HepG2 (cell line): Measurements from ENCODE around the gene SUCLG2. TPM values are rescaled to one million over a fixed set of nuclear protein-coding genes. Genes with fewer than 3 reads are reported as not detected.

Source experiments
- ATAC-seq: fragments of 200-7000 bp; cut with Tn5 transposase; 3 replicates; pipeline ENCODE4 v1.9.1; 2020; ENCODE audit warnings: mild to moderate bottlenecking, moderate library complexity
- BruUV-seq: library from RNA; stranded (reverse); fragments of 400-500 nt; replicated peaks from 2 replicates; lab custom pipeline; 2021; lab: Mats Ljungman, UMichigan
- CTCF ChIA-PET: fragments of 300-600 bp; formaldehyde crosslinking; extraction: SDS; loops from one replicate; lab custom pipeline; 2021; ENCODE audit warnings: low total read pairs, inconsistent platforms, low intra/inter-chr PET ratio; lab: Yijun Ruan, JAX
- POLR2A ChIA-PET: fragments of 350-600 bp; sonication (Branson Sonifier 250); formaldehyde crosslinking; loops from one replicate; lab custom pipeline; 2020; ENCODE audit warnings: antibody characterized with exemption, inconsistent platforms; lab: Yijun Ruan, JAX
- DNase-seq: peaks from one replicate; pipeline ENCODE4 v3.0.0-alpha.2; 2015; ENCODE audit warnings: low spot score
- FAIRE-seq: peaks from 3 replicates; lab custom pipeline; 2011; peaks lifted over from hg19 to GRCh38; lab: Jason Lieb, UNC
- H2AFZ ChIP-seq: one replicate; pipeline ENCODE4 v1.6.1; 2011; ENCODE audit warnings: low read length, inconsistent platforms
- H3K27ac ChIP-seq: fragments of 300-600 bp; 3 replicates; pipeline ENCODE4 v1.8.0; 2011; ENCODE audit warnings: mixed run types, mild to moderate bottlenecking, mixed read lengths, low read length, inconsistent platforms; ENCODE audit not compliant: insufficient read depth; ENCODE audit errors: extremely low read length
- H3K27me3 ChIP-seq, 2 experiments: fragments of 200-600 bp in 1 of 2; 2 replicates in 1 of 2; 3 replicates in 1 of 2; pipeline versions ENCODE4 v1.6.0 to v1.8.0; 2011; ENCODE audit warnings: low read length in 2 of 2, mild to moderate bottlenecking in 2 of 2, moderate library complexity in 2 of 2, inconsistent platforms in 1 of 2; ENCODE audit not compliant: insufficient read depth in 2 of 2, control insufficient read depth in 1 of 2
- H3K36me3 ChIP-seq, 2 experiments: fragments of 200-600 bp in 1 of 2; replicated peaks in 1 of 2; 2 replicates in 1 of 2; 3 replicates in 1 of 2; pipeline versions ENCODE4 v1.5.1 to v1.8.0; 2011; ENCODE audit warnings: low read length in 2 of 2, inconsistent platforms in 1 of 2; ENCODE audit not compliant: insufficient read depth in 2 of 2, control insufficient read depth in 1 of 2
- H3K4me1 ChIP-seq: 2 replicates; pipeline ENCODE4 v1.5.1; 2012; ENCODE audit warnings: low read length, inconsistent platforms; ENCODE audit not compliant: insufficient read depth
- H3K4me2 ChIP-seq: 2 replicates; pipeline ENCODE4 v1.6.0; 2011; ENCODE audit warnings: low read depth, low read length, inconsistent platforms
- H3K4me3 ChIP-seq, 3 experiments: fragments of 200-600 bp in 1 of 3; sonication (generic), shearing (Covaris generic) in 1 of 3; replicated peaks in 1 of 3; 2 replicates each; pipeline ENCODE4 v1.5.1; 2011 to 2016; ENCODE audit warnings: low read length in 3 of 3, inconsistent platforms in 2 of 3, low read depth in 2 of 3, mild to moderate bottlenecking in 2 of 3, control low read depth in 1 of 3, mixed read lengths in 1 of 3; ENCODE audit not compliant: insufficient read depth in 1 of 3
- H3K79me2 ChIP-seq: one replicate; pipeline ENCODE4 v1.6.1; 2011; ENCODE audit warnings: low read length, inconsistent platforms; ENCODE audit not compliant: insufficient read depth
- H3K9ac ChIP-seq: 2 replicates; pipeline ENCODE4 v1.6.0; 2011; ENCODE audit warnings: mild to moderate bottlenecking, low read depth, low read length, inconsistent platforms; ENCODE audit not compliant: insufficient read depth
- H3K9me3 ChIP-seq: 2 replicates; pipeline ENCODE4 v1.5.1; 2012; ENCODE audit warnings: mild to moderate bottlenecking, low read length
- H4K20me1 ChIP-seq: 2 replicates; pipeline ENCODE4 v1.6.0; 2011; ENCODE audit warnings: inconsistent platforms, mild to moderate bottlenecking, low read length, moderate library complexity; ENCODE audit not compliant: insufficient read depth
- FOXC1 ChIP-seq: sonication (generic); formaldehyde crosslinking; IDR thresholded peaks from 2 replicates; pipeline ENCODE4 v1.8.0; 2022; ENCODE audit warnings: mild to moderate bottlenecking, missing genetic modification reagents, borderline replicate concordance
- GFI1 ChIP-seq: sonication (generic); formaldehyde crosslinking; IDR thresholded peaks from 2 replicates; pipeline ENCODE4 v1.5.0; 2020; ENCODE audit warnings: missing genetic modification reagents, mild to moderate bottlenecking, borderline replicate concordance
- HNF4G ChIP-seq, 2 experiments: sonication (generic) in 1 of 2; formaldehyde crosslinking in 1 of 2; IDR thresholded peaks; 2 replicates each; pipeline versions ENCODE4 v1.4.0 to v1.6.1; 2011 to 2020; ENCODE audit warnings: borderline replicate concordance in 2 of 2, low read depth in 2 of 2, mild to moderate bottlenecking in 2 of 2, low read length in 1 of 2, missing genetic modification reagents in 1 of 2, moderate library complexity in 1 of 2
- KDM2A ChIP-seq: sonication (generic); formaldehyde crosslinking; IDR thresholded peaks from 2 replicates; pipeline ENCODE4 v1.4.0; 2020; ENCODE audit warnings: low read depth, missing genetic modification reagents, borderline replicate concordance
- LCORL ChIP-seq, 2 experiments: fragments of 450-650 bp in 1 of 2; sonication (generic) in 1 of 2; formaldehyde crosslinking in 1 of 2; IDR thresholded peaks; 2 replicates each; pipeline versions ENCODE4 v1.5.0 to v1.6.1; 2017 to 2020; ENCODE audit warnings: antibody characterized with exemption in 1 of 2, missing genetic modification reagents in 1 of 2
- MAF1 ChIP-seq: sonication (generic); formaldehyde crosslinking; IDR thresholded peaks from 2 replicates; pipeline ENCODE4 v1.5.0; 2020; ENCODE audit warnings: missing genetic modification reagents, borderline replicate concordance
- MIER3 ChIP-seq: IDR thresholded peaks from 2 replicates; pipeline ENCODE4 v1.6.1; 2016; ENCODE audit warnings: missing compliant biosample characterization, borderline replicate concordance
- MTA1 ChIP-seq: sonication (generic); formaldehyde crosslinking; IDR thresholded peaks from 2 replicates; pipeline ENCODE4 v1.4.0; 2020; ENCODE audit warnings: missing genetic modification reagents, mild to moderate bottlenecking, borderline replicate concordance
- SRSF9 ChIP-seq: fragments of 200-400 bp; formaldehyde crosslinking; IDR thresholded peaks from 2 replicates; pipeline ENCODE4 v1.6.1; 2018; ENCODE audit warnings: borderline replicate concordance, mild to moderate bottlenecking, low read depth, low read length; ENCODE audit not compliant: insufficient read depth, poor library complexity, severe bottlenecking
- ZFP91 ChIP-seq: sonication (generic); formaldehyde crosslinking; IDR thresholded peaks from 2 replicates; pipeline ENCODE4 v1.9.0; 2022; ENCODE audit warnings: missing genetic modification reagents, mild to moderate bottlenecking, borderline replicate concordance
- ZIK1 ChIP-seq: sonication (generic); formaldehyde crosslinking; IDR thresholded peaks from 2 replicates; pipeline ENCODE4 v1.5.0; 2020; ENCODE audit warnings: mild to moderate bottlenecking, low read depth, missing genetic modification reagents, borderline replicate concordance
- ZNF232 ChIP-seq: sonication (generic); formaldehyde crosslinking; IDR thresholded peaks from 2 replicates; pipeline ENCODE4 v1.4.0; 2020; ENCODE audit warnings: missing genetic modification reagents, borderline replicate concordance
- ZNF350 ChIP-seq: sonication (generic); formaldehyde crosslinking; IDR thresholded peaks from 2 replicates; pipeline ENCODE4 v1.4.0; 2020; ENCODE audit warnings: mild to moderate bottlenecking, low read depth, missing genetic modification reagents, borderline replicate concordance
- ZNF496 ChIP-seq: sonication (generic); formaldehyde crosslinking; IDR thresholded peaks from 2 replicates; pipeline ENCODE4 v1.8.1; 2023; ENCODE audit warnings: mild to moderate bottlenecking, moderate library complexity, missing genetic modification reagents; ENCODE audit not compliant: insufficient replicate concordance
- ZNF766 ChIP-seq: sonication (generic); formaldehyde crosslinking; IDR thresholded peaks from 2 replicates; pipeline ENCODE4 v1.5.0; 2020; ENCODE audit warnings: missing genetic modification reagents, borderline replicate concordance
- WGBS: methylation state at CpG from one replicate; pipeline ENCODE4 v1.1.6; 2017; ENCODE audit warnings: low lambda C conversion rate; 5-methylcytosine and 5-hydroxymethylcytosine counted together
- in situ Hi-C: cut with HindIII; loops from 2 replicates; pipeline ENCODE4 v1.10.0; 2017; ENCODE audit warnings: low pct_unique_long_range_greater_than_20kb; ENCODE audit not compliant: extremely low pct_ligation_motif_present
- intact Hi-C: fragments of 100-400 bp; cut with micrococcal nuclease; formaldehyde crosslinking; loops from one replicate; pipeline ENCODE4 v1.10.0; 2022; ENCODE audit not compliant: unreplicated experiment
- polyA plus RNA-seq, 8 experiments: library from polyadenylated mRNA; depleted of rRNA in 3 of 8; stranded (reverse) in 7 of 8; unstranded in 1 of 8; fragments of >200 nt; fragmentation: Illumina TruSeq in 4 of 8; extraction: Trizol in 4 of 8; gene quantifications; 2 replicates each; pipeline versions ENCODE4 v1.2.1 to v1.2.3, GENCODE V29; 2011 to 2016; ENCODE audit warnings: low read depth in 4 of 8, missing spikeins in 1 of 8, mixed read lengths in 1 of 8; ENCODE audit not compliant: insufficient read depth in 1 of 8
- total RNA-seq, 5 experiments: library from RNA; depleted of rRNA; stranded (reverse); fragments of >200 nt; fragmentation: Illumina TruSeq; extraction: Trizol; gene quantifications; 2 replicates each; pipeline ENCODE4 v1.2.3, GENCODE V29; 2016; ENCODE audit warnings: low read depth in 1 of 5
- TF ChIP-seq, protein P1 (sequence below): sonication (generic); formaldehyde crosslinking; IDR thresholded peaks from 2 replicates; pipeline ENCODE4 v1.8.0; 2022; ENCODE audit warnings: missing genetic modification reagents, low read depth, mild to moderate bottlenecking, borderline replicate concordance

SUCLG2 gene
- total and polyA plus RNA-seq, 2 of the 13 experiments (the other 11 are each of a cell fraction or from before 2014, with no cell fraction given): 21.4 to 64.9 TPM

- Histone ChIP-seq H2AFZ (no peak overlapping the region), H3K4me2 (no peak overlapping the region), H4K20me1 (no peaks in the 10 kb centered on the region), H3K9me3 (no peaks in the 10 kb centered on the region), H3K4me3 (no peak overlapping the region), H3K4me1 (no peaks in the 10 kb centered on the region), H3K9ac (no peak overlapping the region), H3K79me2 (no peaks in the 10 kb centered on the region), H3K27ac (no peak overlapping the region), H3K36me3 (no peaks in the 10 kb centered on the region)
- no TSS peak for BruUV-seq
- ChIA-PET POLR2A (no interaction called here), CTCF (no interaction called here)
- FAIRE-seq (no peak), ATAC-seq (no peak), DNase-seq (no peak)
- intact Hi-C loops (no loop called here), in situ Hi-C loops (no loop called here)
- TF ChIP-seq ZIK1 (CRISPR knock-in tag) (no peak), LCORL (IDR thresholded peaks at IDR 0.05) (no peak), LCORL (CRISPR knock-in tag; IDR thresholded peaks at IDR 0.05) (no peak), MAF1 (CRISPR knock-in tag) (no peak), GFI1 (no peak), ZNF232 (CRISPR knock-in tag) (no peak), MIER3 (CRISPR knock-in tag) (no peak)
- TF ChIP-seq, all 625 proteins: peak for 0
- 87% methylated on average over 4 of the region's 4 CpGs for WGBS
- H3K27me3 ChIP-seq: no peaks in the 10 kb centered on the region
Measured at GRCh38 chr3:67700596-67700995, 46.2 kb upstream of the SUCLG2 start.

- Histone ChIP-seq H3K4me2 (no peak overlapping the region), H3K27ac (no peak overlapping the region), H3K79me2 (no peaks in the 10 kb centered on the region), H3K4me3 (no peak overlapping the region), H3K9ac (no peak overlapping the region), H3K9me3 (no peaks in the 10 kb centered on the region), H2AFZ (no peak overlapping the region), H4K20me1 (no peaks in the 10 kb centered on the region), H3K27me3 (no peaks in the 10 kb centered on the region), H3K36me3 (no peaks in the 10 kb centered on the region), H3K4me1 (no peaks in the 10 kb centered on the region)
- in situ Hi-C loops (no loop called here), intact Hi-C loops (no loop called here)
- ATAC-seq: no peak
- no peak for DNase-seq
- TF ChIP-seq ZFP91 (no peak), FOXC1 (no peak), ZNF350 (CRISPR knock-in tag) (no peak), HNF4G (IDR thresholded peaks at IDR 0.05; ENCODE audit: borderline replicate concordance, low read depth, low read length) (no peak), HNF4G (CRISPR knock-in tag; IDR thresholded peaks at IDR 0.05; ENCODE audit: borderline replicate concordance, low read depth) (no peak), KDM2A (CRISPR knock-in tag) (no peak), ZNF496 (no peak), SRSF9 (no peak), MTA1 (CRISPR knock-in tag) (no peak), ZNF766 (no peak)
- TF ChIP-seq, protein P1, sequence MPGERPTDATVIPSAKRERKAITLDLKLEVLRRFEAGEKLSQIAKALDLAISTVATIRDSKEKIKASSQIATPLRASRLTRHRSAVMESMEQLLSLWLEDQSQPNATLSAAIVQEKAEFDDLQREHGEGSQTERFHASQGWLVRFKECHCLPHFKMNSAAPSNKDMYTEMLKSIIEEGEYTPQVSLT (CRISPR knock-in tag): no peak
- BruUV-seq: no TSS peak
- POLR2A ChIA-PET: no interaction called here
- WGBS: 95% methylated on average over 5 of the region's 5 CpGs
- no peak for FAIRE-seq
- CTCF ChIA-PET: no interaction called here
Measured at GRCh38 chr3:67699882-67700281, 45.5 kb upstream of the SUCLG2 start.
